Left hindlimb (tissue), 1 donor: ENCODE results near the gene CENPS.
"Not testable (repeated sequence)": the region's sequence is repeated elsewhere in the genome, so short reads cannot be mapped to it uniquely, and the experiment has no call there.

Source experiments
- DNase-seq: peaks from one replicate; pipeline ENCODE4 v3.0.0-alpha.2; 2018

The CENPS gene

GRCh38 chr1:10456048-10456447 is 25.8 kb downstream of the CENPS start:
- no peak for DNase-seq

GRCh38 chr1:10456661-10457060 is 26.4 kb downstream of the CENPS start:
- no peak for DNase-seq

- DNase-seq: not testable (repeated sequence)
These were observed 27.2 kb downstream of the CENPS start for GRCh38 chr1:10457462-10457861.

- DNase-seq: no peak
These were observed 27.6 kb downstream of the CENPS start for GRCh38 chr1:10457875-10458274.

- DNase-seq: no peak
These were observed 29.0 kb downstream of the CENPS start for GRCh38 chr1:10459184-10459583.

GRCh38 chr1:10467078-10467477 is 36.8 kb downstream of the CENPS start:
- DNase-seq: no peak

- no peak for DNase-seq
These were observed 39.8 kb downstream of the CENPS start for GRCh38 chr1:10470043-10470442.

GRCh38 chr1:10471411-10472219 is 41.4 kb downstream of the CENPS start:
- no peak for DNase-seq

GRCh38 chr1:10472220-10473144 is 42.2 kb downstream of the CENPS start, which contains the start of gene DFFA:
Gene DFFA, minus strand, starts transcription at chr1:10472529. Its CDS starts 71 bp downstream, at chr1:10472458.
- peak; percentile 96 for DNase-seq

- no peak for DNase-seq
These were observed 43.0 kb downstream of the CENPS start for GRCh38 chr1:10473145-10473765.

- not testable (repeated sequence) for DNase-seq
These were observed 44.0 kb downstream of the CENPS start for GRCh38 chr1:10474309-10474612.

GRCh38 chr1:10474613-10475507 is 44.6 kb downstream of the CENPS start, which contains the start of gene PEX14:
Gene PEX14, plus strand, starts transcription at chr1:10474950. Its CDS starts 17 bp downstream, at chr1:10474967.
- peak; percentile 90 for DNase-seq

- no peak for DNase-seq
These were observed 45.3 kb downstream of the CENPS start for GRCh38 chr1:10475510-10475909.

- DNase-seq: no peak
These were observed 49.1 kb downstream of the CENPS start for GRCh38 chr1:10479296-10479695.

- no peak for DNase-seq
These were observed 50.4 kb downstream of the CENPS start for GRCh38 chr1:10480614-10481013.

- DNase-seq: no peak
These were observed 54.3 kb downstream of the CENPS start for GRCh38 chr1:10484521-10484920.

- DNase-seq: no peak
These were observed 59.2 kb downstream of the CENPS start for GRCh38 chr1:10489291-10490055.

GRCh38 chr1:10490286-10490970 is 60.2 kb downstream of the CENPS start:
- no peak for DNase-seq
